Hepatocyte (in vitro differentiated cells): ENCODE measurements around the gene FCER2. TPM values are rescaled to one million over a fixed set of nuclear protein-coding genes. Genes with fewer than 3 reads are reported as not detected.

Source experiments
- DNase-seq: peaks from one replicate; pipeline ENCODE4 v3.0.0-alpha.2; 2016; ENCODE audit warnings: low spot score
- H2AFZ ChIP-seq: fragments of 200-600 bp; sonication (generic); 2 replicates; pipeline ENCODE4 v1.6.0; 2016; ENCODE audit warnings: antibody characterized with exemption, mild to moderate bottlenecking
- H3K27ac ChIP-seq: fragments of 200-600 bp; sonication (generic); 2 replicates; pipeline ENCODE4 v1.5.1; 2016; ENCODE audit warnings: mild to moderate bottlenecking
- H3K27me3 ChIP-seq: fragments of 200-600 bp; sonication (generic); 2 replicates; pipeline ENCODE4 v1.6.1; 2016
- H3K36me3 ChIP-seq: fragments of 200-600 bp; sonication (generic); replicated peaks from 2 replicates; pipeline ENCODE4 v1.5.1; 2016; ENCODE audit warnings: low read depth; ENCODE audit not compliant: insufficient read depth
- H3K4me1 ChIP-seq: fragments of 200-600 bp; sonication (generic); 2 replicates; pipeline ENCODE4 v1.5.1; 2016; ENCODE audit warnings: mild to moderate bottlenecking, moderate library complexity; ENCODE audit not compliant: insufficient read depth
- H3K4me2 ChIP-seq: fragments of 200-600 bp; sonication (generic); 2 replicates; pipeline ENCODE4 v1.6.0; 2016
- H3K4me3 ChIP-seq: fragments of 200-600 bp; sonication (generic); 2 replicates; pipeline ENCODE4 v1.5.1; 2016; ENCODE audit warnings: mild to moderate bottlenecking
- H3K79me2 ChIP-seq: fragments of 200-600 bp; sonication (generic); 2 replicates; pipeline ENCODE4 v1.6.0; 2017; ENCODE audit warnings: mild to moderate bottlenecking
- H3K9me2 ChIP-seq: fragments of 200-600 bp; sonication (generic); replicated peaks from 2 replicates; pipeline ENCODE4 v1.6.0; 2017; ENCODE audit warnings: mild to moderate bottlenecking; ENCODE audit not compliant: insufficient read depth
- H3K9me3 ChIP-seq: fragments of 200-600 bp; sonication (generic); 2 replicates; pipeline ENCODE4 v1.5.1; 2016; ENCODE audit warnings: low read depth, mild to moderate bottlenecking
- H4K20me1 ChIP-seq: fragments of 200-600 bp; sonication (generic); 2 replicates; pipeline ENCODE4 v1.6.0; 2016; ENCODE audit warnings: mild to moderate bottlenecking; ENCODE audit not compliant: insufficient read depth, poor library complexity, severe bottlenecking
- CTCF ChIP-seq: fragments of 200-600 bp; sonication (generic); IDR thresholded peaks from 2 replicates; pipeline ENCODE4 v1.5.1; 2016; ENCODE audit warnings: antibody characterized with exemption, mild to moderate bottlenecking; ENCODE audit not compliant: poor library complexity
- EZH2 ChIP-seq: fragments of 200-600 bp; sonication (generic); IDR thresholded peaks from 2 replicates; pipeline ENCODE4 v1.6.1; 2016; ENCODE audit warnings: antibody characterized with exemption, mild to moderate bottlenecking, borderline replicate concordance
- EZH2phosphoT487 ChIP-seq: fragments of 200-600 bp; sonication (generic); IDR thresholded peaks from one replicate; pipeline ENCODE4 v1.6.1; 2018; ENCODE audit warnings: antibody characterized with exemption, mild to moderate bottlenecking, low read depth, moderate library complexity; ENCODE audit not compliant: unreplicated experiment, severe bottlenecking
- WGBS: methylation state at CpG from one replicate; pipeline ENCODE4 v1.1.6; 2016; ENCODE audit warnings: low lambda C conversion rate; ENCODE audit errors: missing lambda C conversion rate; 5-methylcytosine and 5-hydroxymethylcytosine counted together
- polyA plus RNA-seq: library from polyadenylated mRNA; unstranded; fragments of >200 nt; fragmentation: Nextera tagmentation; extraction: Ambion mirVana; gene quantifications from 2 replicates; pipeline ENCODE4 v1.2.1, GENCODE V29; 2016
- total RNA-seq: library from RNA; depleted of rRNA; stranded (reverse); fragments of >200 nt; gene quantifications from 2 replicates; pipeline ENCODE4 v1.2.3, GENCODE V29; 2014

The FCER2 gene
- total and polyA plus RNA-seq, 2 experiments from 2014 or later = not detected

DNA sequence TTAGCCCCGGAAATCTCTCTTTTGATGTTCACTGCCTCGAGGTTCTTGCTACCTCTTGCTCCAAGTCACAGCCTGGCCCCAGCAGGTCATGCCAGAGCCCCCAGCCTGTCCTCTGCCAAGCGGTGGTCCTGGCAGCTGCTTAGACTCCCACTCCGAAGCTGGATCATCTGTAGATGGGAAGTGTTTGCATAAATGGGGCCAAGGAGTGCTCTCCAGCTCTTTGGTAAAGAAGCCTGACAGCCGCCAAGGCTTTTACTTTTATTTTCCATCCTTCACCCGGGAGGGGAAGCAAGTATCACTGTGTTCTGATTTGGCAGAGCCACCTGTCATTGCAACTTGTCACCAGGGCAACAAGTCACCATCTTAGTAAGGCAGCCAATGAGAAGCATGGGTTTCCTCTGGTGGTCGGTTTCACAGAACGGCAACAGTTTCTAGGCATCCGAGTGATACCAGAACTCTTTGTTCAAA is 43.7 kb downstream of the FCER2 start:
- Histone ChIP-seq H4K20me1 (no peaks in the 10 kb centered on the region), H3K9me3 (no peaks in the 10 kb centered on the region), H3K9me2 (no peaks in the 10 kb centered on the region), H3K27ac (no peak overlapping the region), H3K79me2 (no peaks in the 10 kb centered on the region), H3K4me2 (no peak overlapping the region), H3K36me3 (no peaks in the 10 kb centered on the region), H2AFZ (no peak overlapping the region), H3K27me3 (no peaks in the 10 kb centered on the region), H3K4me3 (no peak overlapping the region), H3K4me1 (no peaks in the 10 kb centered on the region)
- WGBS = 58% methylated on average over 9 of the region's 9 CpGs
- no peak for DNase-seq
- TF ChIP-seq CTCF (no peak), EZH2 (no peak), EZH2phosphoT487 (no peak)

DNA sequence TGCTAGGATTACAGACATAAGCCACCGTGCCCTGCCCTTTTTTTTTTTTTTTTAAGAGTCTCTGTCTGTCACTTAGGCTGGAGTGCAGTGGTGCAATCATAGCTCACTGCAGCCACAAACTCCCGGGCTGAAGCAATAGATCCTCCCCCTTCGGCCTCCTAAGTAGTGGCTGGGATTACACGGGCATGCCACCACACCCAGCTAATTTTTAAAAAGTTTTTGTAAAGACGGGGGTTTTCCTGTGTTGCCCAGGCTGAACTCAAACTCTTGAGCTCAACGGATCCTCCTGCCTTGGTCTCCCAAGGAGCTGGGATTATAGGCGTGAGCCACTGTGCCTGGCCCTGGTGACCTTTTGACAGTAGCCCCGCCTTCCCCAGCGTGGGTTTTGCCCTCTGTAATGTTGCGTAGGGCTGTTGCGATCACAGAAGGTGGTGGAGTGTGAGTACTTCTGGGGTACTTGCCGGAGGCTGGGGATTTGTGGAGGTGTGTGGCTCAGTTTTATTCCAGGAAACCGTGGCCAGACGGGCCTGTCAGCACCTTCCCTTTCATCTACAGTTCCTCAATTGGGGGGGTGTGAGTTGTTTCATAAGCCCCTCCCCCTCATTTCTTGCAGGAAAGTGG is 44.7 kb downstream of the FCER2 start:
- no peak overlapping the region for H3K4me3 ChIP-seq
- no peaks in the 10 kb centered on the region for H3K9me2 ChIP-seq
- no peak overlapping the region for H2AFZ ChIP-seq
- H3K27me3 ChIP-seq = no peaks in the 10 kb centered on the region
- no peaks in the 10 kb centered on the region for H3K9me3 ChIP-seq
- no peaks in the 10 kb centered on the region for H3K79me2 ChIP-seq
- H3K4me1 ChIP-seq = no peaks in the 10 kb centered on the region
- no peaks in the 10 kb centered on the region for H4K20me1 ChIP-seq
- 56% methylated on average over 14 of the region's 14 CpGs for WGBS
- H3K27ac ChIP-seq = no peak overlapping the region
- no peak for DNase-seq
- no peaks in the 10 kb centered on the region for H3K36me3 ChIP-seq
- TF ChIP-seq EZH2 = no peak
- no peak overlapping the region for H3K4me2 ChIP-seq

GRCh38 chr19:7655581-7655980 is 46.4 kb downstream of the FCER2 start:
- Histone ChIP-seq H3K4me1 (no peaks in the 10 kb centered on the region), H3K4me3 (no peak overlapping the region), H3K9me3 (no peaks in the 10 kb centered on the region), H4K20me1 (no peaks in the 10 kb centered on the region), H3K36me3 (no peaks in the 10 kb centered on the region), H3K4me2 (no peak overlapping the region), H3K27me3 (no peaks in the 10 kb centered on the region), H3K27ac (no peak overlapping the region), H2AFZ (no peak overlapping the region), H3K79me2 (no peaks in the 10 kb centered on the region), H3K9me2 (no peaks in the 10 kb centered on the region)
- 85% methylated on average over 8 of the region's 8 CpGs for WGBS
- TF ChIP-seq CTCF (no peak), EZH2phosphoT487 (no peak), EZH2 (no peak)
- no peak for DNase-seq

- H3K79me2 ChIP-seq = no peaks in the 10 kb centered on the region
- no peak overlapping the region for H2AFZ ChIP-seq
- H3K9me3 ChIP-seq = no peaks in the 10 kb centered on the region
- no peak for TF ChIP-seq EZH2phosphoT487
- no peak for TF ChIP-seq CTCF
- no peak for TF ChIP-seq EZH2
- no peak overlapping the region for H3K4me2 ChIP-seq
- H3K27me3 ChIP-seq = no peaks in the 10 kb centered on the region
- no peak overlapping the region for H3K27ac ChIP-seq
- H3K9me2 ChIP-seq = no peaks in the 10 kb centered on the region
- no peaks in the 10 kb centered on the region for H3K4me1 ChIP-seq
- H4K20me1 ChIP-seq = no peaks in the 10 kb centered on the region
- H3K36me3 ChIP-seq = no peaks in the 10 kb centered on the region
- no peak for DNase-seq
- H3K4me3 ChIP-seq = no peak overlapping the region
- WGBS = 67% methylated on average over 8 of the region's 8 CpGs
Observed at GRCh38 chr19:7654401-7654800, 47.5 kb downstream of the FCER2 start.
